SK-N-SH treated with all-trans-retinoic acid at 6 μM for 48 hours (cell line): Measurements from ENCODE around the gene SLIT2.

ENCODE experiments used
- GLIS3 ChIP-seq: fragments of 250-450 bp; sonication (Bioruptor Pico); IDR thresholded peaks from 2 replicates; pipeline ENCODE4 v1.5.0; 2020; ENCODE audit warnings: mild to moderate bottlenecking, moderate library complexity
- ISL1 ChIP-seq: fragments of 250-450 bp; sonication (Bioruptor Pico); IDR thresholded peaks from 2 replicates; pipeline ENCODE4 v2.1.2; 2022; ENCODE audit warnings: mild to moderate bottlenecking, moderate library complexity

- TF ChIP-seq GLIS3 (CRISPR knock-in tag), result no peak
- TF ChIP-seq ISL1 (CRISPR knock-in tag), result no peak
Observed at GRCh38 chr4:20219521-20219920, 32.2 kb upstream of the SLIT2 start.
